ENCODE results near the gene S100A12. TPM values are rescaled to one million over a fixed set of nuclear protein-coding genes. Genes with fewer than 3 reads are reported as not detected.

S100A12 gene
- total and polyA plus RNA-seq, 9 donors: 0.70 to 2.4 (median 1.0) TPM; not detected in 2

- Histone ChIP-seq H3K27me3 (no peaks in the 10 kb centered on the region), H3K9me3 (no peaks in the 10 kb centered on the region), H3K36me3 (no peaks in the 10 kb centered on the region), H3K4me1 (ENCODE audit: insufficient read depth) (no peaks in the 10 kb centered on the region), H3K4me3 (no peak overlapping the region), H3K27ac (no peak overlapping the region)
- DNase-seq: no peak
- intact Hi-C loops (cut with DNase I): no loop called here
- no peak for TF ChIP-seq POLR2A (IDR thresholded peaks at IDR 0.05)
- TF ChIP-seq EP300 (IDR thresholded peaks at IDR 0.05): no peak
- TF ChIP-seq CTCF (IDR thresholded peaks at IDR 0.05): no peak
These were observed 11.3 kb downstream of the S100A12 start for GRCh38 chr1:153364156-153364555.

GRCh38 chr1:153363641-153364040 is 11.8 kb downstream of the S100A12 start:
- H3K4me3 ChIP-seq: no peak overlapping the region
- 59 to 72% (median 70%) methylated on average over 3 of the region's 3 CpGs for WGBS, 3 donors
- H3K27ac ChIP-seq: no peak overlapping the region
- TF ChIP-seq EP300 (IDR thresholded peaks at IDR 0.05) (no peak), CTCF (IDR thresholded peaks at IDR 0.05) (no peak), POLR2A (IDR thresholded peaks at IDR 0.05) (no peak)
- no peaks in the 10 kb centered on the region for H3K36me3 ChIP-seq
- DNase-seq: no peak
- H3K9me3 ChIP-seq: no peaks in the 10 kb centered on the region
- H3K4me1 ChIP-seq (ENCODE audit: insufficient read depth): no peaks in the 10 kb centered on the region
- H3K27me3 ChIP-seq: no peaks in the 10 kb centered on the region
- intact Hi-C loops (cut with DNase I): no loop called here

- no peak for DNase-seq
- intact Hi-C loops (cut with DNase I): no loop called here
- 71 to 78% (median 73%) methylated on average over 3 of the region's 3 CpGs for WGBS, 3 donors
- Histone ChIP-seq H3K27ac (no peak overlapping the region), H3K27me3 (no peaks in the 10 kb centered on the region), H3K9me3 (no peaks in the 10 kb centered on the region), H3K36me3 (no peaks in the 10 kb centered on the region), H3K4me3 (no peak overlapping the region), H3K4me1 (ENCODE audit: insufficient read depth) (no peaks in the 10 kb centered on the region)
- TF ChIP-seq CTCF (IDR thresholded peaks at IDR 0.05) (no peak), POLR2A (IDR thresholded peaks at IDR 0.05) (no peak), EP300 (IDR thresholded peaks at IDR 0.05) (no peak)
These were observed 13.1 kb downstream of the S100A12 start for GRCh38 chr1:153362187-153362775.

- intact Hi-C loops (cut with DNase I): no loop called here
These were observed 13.8 kb downstream of the S100A12 start for GRCh38 chr1:153361480-153362109.

More at GRCh38 chr1:153361480-153362109, 13.8 kb downstream of the S100A12 start:
- Histone ChIP-seq H3K36me3 (no peaks in the 10 kb centered on the region), H3K27me3 (no peaks in the 10 kb centered on the region), H3K9me3 (no peaks in the 10 kb centered on the region), H3K27ac (no peak overlapping the region), H3K4me3 (no peak overlapping the region), H3K4me1 (ENCODE audit: insufficient read depth) (no peaks in the 10 kb centered on the region)
- 78 to 87% (median 84%) methylated on average over 4 of the region's 4 CpGs for WGBS, 3 donors
- DNase-seq: no peak
- TF ChIP-seq CTCF (IDR thresholded peaks at IDR 0.05) (no peak), POLR2A (IDR thresholded peaks at IDR 0.05) (no peak), EP300 (IDR thresholded peaks at IDR 0.05) (no peak)
